Breast epithelium (tissue), 3 donors: ENCODE measurements around the gene ZNF19.

Experiments used
- POLR2A ChIP-seq: fragments of 450-650 bp; IDR thresholded peaks from one replicate; pipeline ENCODE4 v1.6.1; 2016; ENCODE audit warnings: antibody characterized with exemption, mild to moderate bottlenecking, moderate library complexity
- POLR2AphosphoS5 ChIP-seq, 3 donors: sonication (generic); formaldehyde crosslinking; IDR thresholded peaks; one replicate each; pipeline ENCODE4 v1.6.1; 2017; ENCODE audit warnings: antibody characterized with exemption in 3 of 3
- TF ChIP-seq, protein P1 (sequence below), 3 donors: fragments of 450-650 bp; IDR thresholded peaks; one replicate each; pipeline ENCODE4 v1.5.1; 2016 to 2017; ENCODE audit warnings: antibody characterized with exemption in 3 of 3, mild to moderate bottlenecking in 3 of 3, moderate library complexity in 3 of 3

DNA sequence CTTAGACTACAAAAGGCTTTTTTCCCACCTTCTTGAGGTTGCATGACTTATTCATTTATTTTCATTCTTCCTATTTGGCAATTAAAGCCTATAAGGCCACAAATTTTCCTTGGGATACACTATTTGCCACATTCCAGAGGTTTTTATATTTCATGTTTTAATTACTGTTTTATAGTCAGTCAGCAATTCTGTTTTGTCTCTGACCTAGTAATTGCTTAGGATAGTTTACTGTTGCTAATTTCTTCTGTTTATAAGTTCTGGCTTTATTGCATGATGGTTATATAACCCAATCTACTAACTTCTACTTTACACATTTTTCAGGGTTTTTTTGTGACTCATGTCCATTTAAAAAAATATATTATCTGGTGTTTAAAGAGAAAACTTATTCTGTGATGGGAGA, 29.6 kb downstream of the ZNF19 start:
- TF ChIP-seq, protein P1, sequence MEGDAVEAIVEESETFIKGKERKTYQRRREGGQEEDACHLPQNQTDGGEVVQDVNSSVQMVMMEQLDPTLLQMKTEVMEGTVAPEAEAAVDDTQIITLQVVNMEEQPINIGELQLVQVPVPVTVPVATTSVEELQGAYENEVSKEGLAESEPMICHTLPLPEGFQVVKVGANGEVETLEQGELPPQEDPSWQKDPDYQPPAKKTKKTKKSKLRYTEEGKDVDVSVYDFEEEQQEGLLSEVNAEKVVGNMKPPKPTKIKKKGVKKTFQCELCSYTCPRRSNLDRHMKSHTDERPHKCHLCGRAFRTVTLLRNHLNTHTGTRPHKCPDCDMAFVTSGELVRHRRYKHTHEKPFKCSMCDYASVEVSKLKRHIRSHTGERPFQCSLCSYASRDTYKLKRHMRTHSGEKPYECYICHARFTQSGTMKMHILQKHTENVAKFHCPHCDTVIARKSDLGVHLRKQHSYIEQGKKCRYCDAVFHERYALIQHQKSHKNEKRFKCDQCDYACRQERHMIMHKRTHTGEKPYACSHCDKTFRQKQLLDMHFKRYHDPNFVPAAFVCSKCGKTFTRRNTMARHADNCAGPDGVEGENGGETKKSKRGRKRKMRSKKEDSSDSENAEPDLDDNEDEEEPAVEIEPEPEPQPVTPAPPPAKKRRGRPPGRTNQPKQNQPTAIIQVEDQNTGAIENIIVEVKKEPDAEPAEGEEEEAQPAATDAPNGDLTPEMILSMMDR (IDR thresholded peaks at IDR 0.05): no peak
- TF ChIP-seq POLR2A: no peak
- no peak for TF ChIP-seq POLR2AphosphoS5 (IDR thresholded peaks at IDR 0.05)
